ENCODE results near the gene RPS6KA6.
"Not testable (repeated sequence)": the region's sequence is repeated elsewhere in the genome, so short reads cannot be mapped to it uniquely, and the experiment has no call there.

Gene RPS6KA6

GRCh38 chrX:84144991-84145390 is 43.0 kb downstream of the RPS6KA6 start:
- TF ChIP-seq POLR2A (IDR thresholded peaks at IDR 0.05; ENCODE audit: low read depth, low read length): no peak
- FAIRE-seq (no peak), DNase-seq (ENCODE audit: insufficient read length, low spot score) (no peak)

- DNase-seq (ENCODE audit: insufficient read length, low spot score) (no peak), FAIRE-seq (no peak)
- TF ChIP-seq POLR2A (IDR thresholded peaks at IDR 0.05; ENCODE audit: low read depth, low read length): no peak
These were observed 43.7 kb downstream of the RPS6KA6 start for GRCh38 chrX:84144281-84144680.

GRCh38 chrX:84133023-84133422 is 55.0 kb downstream of the RPS6KA6 start:
- FAIRE-seq: no peak
- TF ChIP-seq POLR2A (IDR thresholded peaks at IDR 0.05; ENCODE audit: low read depth, low read length): no peak

GRCh38 chrX:84123585-84123984 is 64.4 kb downstream of the RPS6KA6 start:
- FAIRE-seq: no peak
- no peak for TF ChIP-seq POLR2A (IDR thresholded peaks at IDR 0.05; ENCODE audit: low read depth, low read length)

More at GRCh38 chrX:84133023-84133422, 55.0 kb downstream of the RPS6KA6 start:
- DNase-seq (ENCODE audit: insufficient read length, low spot score): no peak

GRCh38 chrX:84118769-84119168 is 69.2 kb downstream of the RPS6KA6 start:
- TF ChIP-seq POLR2A (IDR thresholded peaks at IDR 0.05; ENCODE audit: low read depth, low read length): no peak
- DNase-seq (ENCODE audit: insufficient read length, low spot score) (no peak), FAIRE-seq (no peak)

More at GRCh38 chrX:84123585-84123984, 64.4 kb downstream of the RPS6KA6 start:
- no peak for DNase-seq (ENCODE audit: insufficient read length, low spot score)

- DNase-seq (ENCODE audit: insufficient read length, low spot score): no peak
- TF ChIP-seq POLR2A (IDR thresholded peaks at IDR 0.05; ENCODE audit: low read depth, low read length): no peak
- no peak for FAIRE-seq
These were observed 69.7 kb downstream of the RPS6KA6 start for GRCh38 chrX:84118315-84118714.

- no peak for DNase-seq (ENCODE audit: insufficient read length, low spot score)
- no peak for FAIRE-seq
These were observed 79.4 kb downstream of the RPS6KA6 start for GRCh38 chrX:84108584-84108983.

GRCh38 chrX:84099120-84099519 is 88.9 kb downstream of the RPS6KA6 start:
- no peak for FAIRE-seq
- no peak for DNase-seq (ENCODE audit: insufficient read length, low spot score)
- TF ChIP-seq POLR2A (IDR thresholded peaks at IDR 0.05; ENCODE audit: low read depth, low read length): no peak

More at GRCh38 chrX:84108584-84108983, 79.4 kb downstream of the RPS6KA6 start:
- TF ChIP-seq POLR2A (IDR thresholded peaks at IDR 0.05; ENCODE audit: low read depth, low read length): no peak

GRCh38 chrX:84079479-84080197 is 108.4 kb downstream of the RPS6KA6 start:
- DNase-seq (ENCODE audit: insufficient read length, low spot score); FAIRE-seq: not testable (repeated sequence)

GRCh38 chrX:84078991-84079390 is 109.0 kb downstream of the RPS6KA6 start:
- no peak for FAIRE-seq
- no peak for DNase-seq (ENCODE audit: insufficient read length, low spot score)
- TF ChIP-seq POLR2A (IDR thresholded peaks at IDR 0.05; ENCODE audit: low read depth, low read length): no peak

- DNase-seq (ENCODE audit: insufficient read length, low spot score): no peak
- TF ChIP-seq POLR2A (IDR thresholded peaks at IDR 0.05; ENCODE audit: low read depth, low read length): no peak
- FAIRE-seq: no peak
These were observed 123.2 kb downstream of the RPS6KA6 start for GRCh38 chrX:84064814-84065213.

GRCh38 chrX:84064164-84064563 is 123.8 kb downstream of the RPS6KA6 start:
- no peak for TF ChIP-seq POLR2A (IDR thresholded peaks at IDR 0.05; ENCODE audit: low read depth, low read length)
- no peak for DNase-seq (ENCODE audit: insufficient read length, low spot score)
- FAIRE-seq: no peak

GRCh38 chrX:84047339-84047738 is 140.7 kb downstream of the RPS6KA6 start:
- FAIRE-seq: no peak
- no peak for DNase-seq (ENCODE audit: insufficient read length, low spot score)
- TF ChIP-seq POLR2A (IDR thresholded peaks at IDR 0.05; ENCODE audit: low read depth, low read length): no peak

GRCh38 chrX:84046403-84046984 is 141.5 kb downstream of the RPS6KA6 start:
- no peak for DNase-seq (ENCODE audit: insufficient read length, low spot score)
- TF ChIP-seq POLR2A (IDR thresholded peaks at IDR 0.05; ENCODE audit: low read depth, low read length): no peak
- no peak for FAIRE-seq

GRCh38 chrX:84044051-84044450 is 143.9 kb downstream of the RPS6KA6 start:
- DNase-seq (ENCODE audit: insufficient read length, low spot score): no peak
- no peak for FAIRE-seq
- no peak for TF ChIP-seq POLR2A (IDR thresholded peaks at IDR 0.05; ENCODE audit: low read depth, low read length)

Measured in H54 (cell line).